HG03066 (cell line): Measurements from ENCODE around the gene BHLHA15.

ENCODE experiments used
- ATAC-seq: cut with Tn5 transposase; IDR thresholded peaks from one replicate; pipeline ENCODE4 v1.9.1; 2021; ENCODE audit warnings: low read depth; ENCODE audit not compliant: unreplicated experiment

The BHLHA15 gene

DNA sequence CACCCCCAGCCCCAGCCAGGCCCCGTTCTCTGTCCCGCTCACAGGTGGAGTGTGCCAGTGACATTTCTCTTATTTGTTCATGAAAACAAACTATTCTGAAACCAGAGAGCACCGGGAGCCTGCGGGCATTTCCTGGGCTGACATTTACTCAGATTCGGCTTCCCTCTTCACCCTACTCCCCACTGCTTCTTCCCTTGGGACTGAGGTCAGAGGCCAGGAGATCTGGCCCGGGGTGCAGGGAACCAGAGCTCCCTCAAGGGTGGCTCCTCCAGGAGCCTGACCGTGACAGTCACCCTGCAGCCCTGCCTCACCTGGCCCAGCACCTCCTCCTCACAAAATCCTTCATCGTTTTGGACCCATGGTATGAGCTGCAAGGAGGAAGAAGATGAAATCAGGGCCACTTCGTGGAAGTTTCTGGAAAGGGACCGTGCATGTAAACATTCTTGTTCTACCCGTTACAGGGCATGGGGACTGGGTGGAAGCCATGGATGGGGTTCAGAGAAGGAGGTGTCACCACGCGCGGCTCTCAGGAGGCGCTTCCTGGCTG, 12.2 kb downstream of the BHLHA15 start:
- ATAC-seq: no peak

DNA sequence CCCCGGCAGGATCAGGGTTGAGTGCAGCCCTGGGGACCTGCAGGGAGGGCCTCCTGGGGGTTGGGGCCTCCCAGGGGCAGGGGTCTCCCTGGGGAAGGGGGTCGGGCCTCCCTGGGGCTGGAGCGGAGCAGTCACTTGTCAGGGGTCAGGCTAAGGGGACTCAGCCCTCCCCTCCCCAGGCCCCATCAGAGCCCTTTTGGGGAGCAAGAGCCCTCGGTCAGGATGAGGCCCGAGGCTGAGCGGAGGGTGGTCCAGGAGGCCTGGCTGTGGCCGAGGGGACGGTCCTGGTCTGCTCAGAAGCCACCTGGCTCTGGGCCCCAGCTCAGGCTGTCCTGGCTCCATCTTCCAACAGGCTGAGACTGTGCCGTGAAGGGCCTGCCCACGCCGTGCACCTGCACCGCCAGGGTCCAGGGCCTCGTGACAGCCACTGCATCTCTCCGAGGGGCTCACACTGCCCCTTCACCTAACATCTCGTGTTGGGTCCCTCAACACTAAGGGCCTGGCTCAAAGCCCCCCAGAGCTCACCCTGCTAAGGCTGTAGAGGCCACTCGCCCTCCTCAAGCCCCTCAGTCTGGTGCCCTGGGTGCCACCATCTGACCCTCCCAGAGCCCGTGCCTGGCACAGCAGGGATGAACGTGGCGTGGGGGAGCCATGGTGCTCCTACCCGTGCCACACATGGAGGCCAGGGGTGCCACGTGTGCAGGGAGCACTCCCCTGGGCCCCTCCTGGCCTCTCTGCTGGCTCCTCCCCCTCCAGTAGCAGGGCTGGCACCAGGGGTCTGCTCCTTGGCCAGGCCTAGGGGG, 12.9 kb downstream of the BHLHA15 start:
- no peak for ATAC-seq

DNA sequence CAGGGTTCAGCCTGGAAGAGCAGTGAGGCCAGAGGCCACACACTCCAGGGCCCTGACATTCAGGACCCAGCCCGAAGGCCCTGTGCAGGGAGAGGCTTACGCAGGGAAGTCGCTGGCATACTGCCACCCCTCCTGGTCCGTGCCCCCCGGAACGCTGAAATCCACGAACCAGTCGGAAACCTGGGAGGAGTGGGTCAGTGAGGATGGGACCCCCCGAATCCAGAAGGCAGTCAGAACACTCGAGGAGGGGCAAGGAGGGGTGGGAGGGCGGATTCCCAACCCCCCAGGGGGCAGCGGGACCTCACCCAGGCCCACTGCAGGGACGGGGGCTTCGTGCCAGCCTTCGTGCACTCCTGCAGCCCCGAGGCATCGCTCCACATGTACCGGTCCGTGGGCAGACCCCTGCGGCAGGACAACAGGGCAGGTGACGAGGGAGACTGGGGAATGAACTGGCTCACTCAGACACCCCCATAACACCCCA, 13.5 kb downstream of the BHLHA15 start:
- no peak for ATAC-seq

DNA sequence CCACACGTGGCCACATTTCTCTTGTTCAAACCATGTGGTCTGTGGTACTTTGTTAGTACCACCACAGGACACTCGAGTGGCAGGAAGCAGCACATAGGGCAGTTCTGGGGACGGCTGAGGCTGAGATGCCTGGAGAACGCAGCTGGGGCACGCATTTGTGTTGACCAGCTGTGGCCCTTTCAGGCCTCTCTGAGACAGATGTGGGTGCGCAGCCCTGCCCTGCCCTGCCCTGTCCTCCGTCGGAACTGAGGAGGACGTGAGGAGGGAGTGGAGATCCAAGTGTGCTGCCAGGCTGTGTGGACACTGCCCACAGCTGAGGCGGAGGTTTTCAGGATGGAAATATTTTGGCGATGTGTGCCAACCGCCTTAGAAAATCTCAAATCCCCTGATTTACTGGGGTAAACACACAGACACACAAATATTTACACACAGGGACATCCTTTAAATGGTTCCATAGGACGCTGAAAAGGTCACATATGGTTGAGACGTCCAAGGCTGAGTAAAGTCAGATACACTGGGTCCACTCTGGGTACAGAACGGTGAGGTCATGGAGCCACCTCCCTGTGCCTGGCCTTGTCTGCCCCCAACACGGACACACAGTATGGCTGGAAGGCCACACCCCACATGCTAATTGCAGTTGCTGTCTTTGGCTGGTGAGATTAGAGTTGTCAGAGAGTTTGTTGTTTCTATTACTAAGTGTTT, 14.8 kb downstream of the BHLHA15 start:
- ATAC-seq: no peak

DNA sequence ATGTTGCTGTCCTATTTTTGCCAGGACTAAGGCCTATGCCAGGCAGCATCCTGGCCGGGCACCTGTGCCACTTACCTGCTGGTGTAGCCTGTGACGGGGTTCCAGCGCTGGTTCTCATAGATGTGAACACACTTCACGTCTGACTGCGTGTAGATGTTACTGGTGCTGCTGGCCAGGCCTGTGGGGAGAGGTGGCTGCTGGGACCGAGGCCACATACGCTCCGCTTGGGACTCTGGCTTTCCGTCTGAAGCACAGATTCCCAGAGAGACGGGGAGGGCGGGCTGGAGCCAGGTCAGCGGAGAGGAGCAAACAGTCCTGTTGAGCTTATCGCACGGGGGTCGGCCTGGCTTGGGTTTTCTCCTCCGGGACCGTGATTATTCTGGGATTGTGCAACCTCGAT, 16.7 kb downstream of the BHLHA15 start:
- ATAC-seq: no peak

DNA sequence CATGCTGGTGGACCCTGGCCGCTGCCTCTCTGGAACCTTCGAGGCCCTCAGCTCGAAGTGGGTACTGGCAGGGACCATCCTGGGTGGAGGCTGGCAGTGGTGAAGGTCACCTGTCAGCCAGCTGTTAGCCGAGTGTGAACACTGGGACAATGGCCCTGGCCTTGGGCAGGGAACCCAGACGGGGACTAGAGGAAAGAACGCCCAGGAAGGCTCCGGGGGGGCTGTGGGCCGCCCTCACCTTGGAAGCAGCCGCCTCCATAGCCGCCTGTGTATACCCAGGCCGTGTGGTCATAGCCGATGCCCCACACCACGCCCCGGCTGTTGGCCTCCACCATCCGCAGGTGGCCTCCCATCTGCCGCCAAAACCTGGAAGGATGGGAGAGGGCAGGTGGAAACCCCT, 17.6 kb downstream of the BHLHA15 start:
- ATAC-seq: no peak

DNA sequence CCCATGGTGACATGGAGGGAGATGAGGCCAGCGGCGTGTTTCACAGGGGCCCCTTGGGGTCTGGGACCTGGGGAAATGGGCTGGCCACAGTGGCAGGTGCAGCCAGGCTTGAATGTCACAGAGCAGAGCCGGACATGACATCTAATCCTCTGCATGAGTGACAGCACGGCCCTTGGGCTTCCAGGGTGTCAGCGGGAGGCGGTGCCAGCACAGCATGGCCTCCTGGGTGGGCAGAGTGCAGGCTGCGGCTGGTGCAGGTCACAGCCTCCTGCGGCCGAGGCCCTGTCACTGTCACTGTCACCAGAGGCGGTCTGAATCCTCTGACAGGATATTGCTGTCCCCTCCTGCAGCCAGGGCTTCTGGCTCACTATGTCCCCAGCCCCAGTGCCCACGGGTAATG, 18.2 kb downstream of the BHLHA15 start:
- no peak for ATAC-seq

DNA sequence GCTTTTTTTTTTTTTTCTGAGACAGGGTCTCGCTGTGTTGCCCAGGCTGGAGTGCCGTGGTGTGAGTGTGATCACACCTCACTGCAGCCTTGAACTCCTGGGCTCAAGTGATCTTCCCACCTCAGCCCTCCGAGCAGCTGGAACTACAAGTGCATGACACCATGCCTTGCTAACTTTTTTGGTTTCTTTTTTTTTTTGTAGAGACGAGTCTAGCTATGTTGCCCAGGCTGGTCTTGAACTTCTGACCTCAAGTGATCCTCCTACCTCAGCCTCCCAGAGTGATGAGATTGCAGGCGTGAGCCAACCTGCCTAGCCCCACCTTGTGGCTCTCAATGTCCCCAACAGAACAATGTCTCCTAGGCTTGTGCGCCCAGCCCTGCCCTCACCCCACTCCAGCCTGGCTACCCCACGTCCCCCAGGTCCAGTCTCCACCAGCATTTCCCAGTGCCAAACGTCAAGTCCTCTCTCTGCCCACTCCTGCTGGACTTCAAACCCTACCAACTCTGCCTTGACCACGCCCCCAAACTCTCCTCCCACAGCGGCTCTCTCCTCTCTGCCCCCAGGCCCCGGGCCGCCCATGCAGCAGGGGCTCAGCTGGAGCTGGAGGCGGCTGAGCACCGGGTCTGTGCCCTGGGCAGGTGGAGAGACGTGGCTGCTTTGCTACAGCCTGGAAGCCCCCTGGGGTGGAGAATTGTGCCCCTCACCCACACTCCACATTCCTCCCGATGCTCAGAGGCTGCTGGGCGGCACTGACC, 18.9 kb downstream of the BHLHA15 start:
- no peak for ATAC-seq

DNA sequence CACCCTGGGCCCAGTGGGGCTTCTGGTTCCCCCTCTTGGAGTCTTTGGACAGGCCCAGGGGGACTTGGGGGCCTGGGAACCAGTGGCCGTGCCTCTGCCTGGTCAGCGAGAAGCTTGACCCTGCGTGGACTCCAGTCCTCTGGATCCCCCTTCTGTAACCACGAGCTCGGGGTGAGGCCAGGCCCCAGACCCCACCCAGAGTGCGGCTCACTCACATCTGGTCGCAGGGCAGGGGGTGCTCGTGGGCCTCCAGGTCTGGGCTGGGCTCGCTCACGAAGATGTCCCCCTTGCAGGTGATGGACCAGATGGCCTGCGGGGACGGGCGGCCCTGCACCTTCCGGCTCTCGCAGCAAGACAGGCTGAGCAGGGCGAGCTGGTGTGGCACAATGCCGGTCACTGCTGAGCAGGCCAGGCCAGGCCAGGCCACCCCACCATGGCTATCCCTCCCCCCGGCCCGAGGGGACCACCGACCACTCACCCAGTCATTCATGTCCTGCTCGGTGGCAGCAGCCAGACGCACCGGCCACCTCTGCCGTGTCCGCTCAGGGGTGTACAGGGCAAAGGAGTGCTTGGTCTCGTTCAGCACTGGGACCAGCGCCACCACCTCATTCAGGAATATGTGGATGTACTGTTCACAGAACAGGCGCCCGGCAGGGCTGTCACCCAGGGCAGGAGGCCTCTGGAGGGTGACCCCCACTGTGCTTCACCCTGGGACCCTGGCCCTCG, 19.7 kb downstream of the BHLHA15 start:
- ATAC-seq: no peak

DNA sequence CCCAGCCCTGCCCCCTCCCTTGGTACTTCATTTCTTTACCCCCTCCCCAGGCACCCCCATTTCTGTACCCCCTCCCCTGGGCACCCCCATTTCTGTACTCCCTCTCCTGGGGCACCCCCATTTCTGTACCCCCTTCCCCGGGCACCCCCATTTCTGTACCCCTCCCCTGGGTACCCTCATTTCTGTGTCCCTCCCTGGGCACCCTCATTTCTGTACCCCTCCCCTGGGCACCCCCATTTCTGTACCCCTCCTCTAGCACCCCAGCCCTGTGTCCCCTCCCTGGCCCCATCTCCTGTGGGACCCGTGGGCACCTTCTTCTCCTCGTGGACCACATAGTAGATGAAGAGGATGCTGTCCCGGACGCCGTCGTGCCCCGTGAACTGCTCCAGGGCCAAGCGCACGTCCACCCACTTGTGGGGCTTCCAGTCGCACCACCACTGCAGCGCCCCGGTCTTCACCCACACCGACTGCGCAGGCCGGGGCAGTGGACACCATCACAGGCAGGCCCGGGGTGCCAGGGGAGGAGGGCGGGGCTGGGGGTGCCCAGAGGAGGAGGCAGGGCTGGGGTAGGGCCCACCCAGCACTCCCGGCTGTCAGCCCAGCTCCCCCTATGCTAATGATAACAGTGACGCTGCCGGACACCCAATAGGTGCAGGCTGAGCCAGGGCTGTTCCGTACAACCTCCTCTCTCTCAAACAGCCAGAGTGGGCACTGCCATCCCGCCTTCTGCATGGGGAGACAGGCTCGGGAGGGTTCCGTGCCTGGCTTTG, 20.4 kb downstream of the BHLHA15 start:
- ATAC-seq: no peak

DNA sequence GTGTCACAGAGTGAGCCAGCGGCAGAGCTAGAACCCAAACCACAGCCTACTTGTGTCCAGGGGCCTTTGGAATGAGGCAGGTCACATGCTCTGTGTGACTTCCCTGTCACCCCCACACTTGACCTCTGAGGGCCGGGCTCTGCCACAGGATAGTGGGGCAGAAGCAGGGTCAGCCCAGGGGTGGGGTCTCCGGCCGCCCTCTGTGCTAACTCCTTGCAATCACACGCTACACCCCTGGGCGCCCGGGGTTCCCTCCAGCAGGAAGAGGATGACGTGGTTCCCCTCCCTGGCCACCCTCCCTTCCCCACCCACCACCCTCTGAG, 21.0 kb downstream of the BHLHA15 start:
- no peak for ATAC-seq

DNA sequence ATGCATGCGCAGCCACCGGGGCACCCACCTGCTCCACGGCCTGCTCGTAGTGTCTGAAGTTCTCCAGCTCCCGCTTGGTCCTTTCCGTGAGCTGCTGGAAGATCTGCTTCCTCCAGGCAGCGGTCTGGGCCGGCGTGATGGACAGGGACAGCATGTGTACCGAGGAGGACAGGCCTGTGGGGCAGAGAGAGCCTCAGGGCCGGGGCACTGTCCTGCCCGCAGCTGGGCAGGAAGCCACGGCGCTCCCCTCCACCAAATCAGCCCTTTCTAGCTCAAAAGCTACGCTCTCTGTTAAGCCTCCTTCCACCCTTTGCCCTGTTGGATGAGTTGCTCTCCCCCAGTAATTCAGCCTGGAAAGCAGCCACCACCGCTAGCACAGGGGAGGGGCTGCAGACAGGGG, 21.6 kb downstream of the BHLHA15 start:
- ATAC-seq: no peak

DNA sequence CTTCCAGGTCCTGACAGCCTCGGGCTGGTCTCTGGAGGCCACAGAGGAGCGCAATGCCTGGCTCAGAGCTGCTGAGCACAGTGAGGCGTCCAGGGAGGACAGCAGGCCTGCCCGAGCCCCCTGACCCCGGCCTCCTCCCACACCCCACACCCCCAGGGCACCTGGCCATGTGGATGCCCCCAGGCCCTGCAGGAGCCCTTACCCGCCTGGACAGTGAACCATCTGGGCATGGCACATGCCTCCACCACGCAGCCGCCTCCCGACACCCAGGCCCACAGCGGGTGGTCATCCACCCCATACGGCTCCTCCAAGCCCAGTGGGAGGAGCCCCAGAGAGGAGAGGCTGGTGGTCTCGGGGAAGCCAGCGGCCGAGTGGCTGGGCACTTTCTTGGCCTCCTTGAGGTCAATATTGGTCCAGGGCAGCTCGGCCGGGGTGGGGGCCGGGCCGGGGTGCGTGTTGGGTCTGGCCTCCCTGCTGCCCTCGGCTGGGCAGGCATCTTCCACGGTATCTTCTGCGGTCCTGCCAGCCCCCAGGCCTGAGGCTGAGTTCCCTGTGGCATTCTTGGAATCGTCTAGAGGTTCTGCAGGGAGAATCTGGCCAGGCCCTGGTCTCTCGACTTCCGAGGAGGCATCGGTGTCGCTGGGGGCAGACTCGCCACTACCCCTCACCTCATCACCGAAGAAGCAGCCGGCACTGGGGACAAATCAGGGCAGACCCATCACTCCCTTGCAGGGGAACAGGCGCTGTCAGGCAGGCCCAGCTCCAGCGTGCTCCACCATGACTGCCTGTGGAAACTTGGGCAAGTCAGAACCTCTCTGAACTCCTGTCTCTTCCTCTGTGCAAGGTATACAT, 22.2 kb downstream of the BHLHA15 start:
- ATAC-seq: no peak

DNA sequence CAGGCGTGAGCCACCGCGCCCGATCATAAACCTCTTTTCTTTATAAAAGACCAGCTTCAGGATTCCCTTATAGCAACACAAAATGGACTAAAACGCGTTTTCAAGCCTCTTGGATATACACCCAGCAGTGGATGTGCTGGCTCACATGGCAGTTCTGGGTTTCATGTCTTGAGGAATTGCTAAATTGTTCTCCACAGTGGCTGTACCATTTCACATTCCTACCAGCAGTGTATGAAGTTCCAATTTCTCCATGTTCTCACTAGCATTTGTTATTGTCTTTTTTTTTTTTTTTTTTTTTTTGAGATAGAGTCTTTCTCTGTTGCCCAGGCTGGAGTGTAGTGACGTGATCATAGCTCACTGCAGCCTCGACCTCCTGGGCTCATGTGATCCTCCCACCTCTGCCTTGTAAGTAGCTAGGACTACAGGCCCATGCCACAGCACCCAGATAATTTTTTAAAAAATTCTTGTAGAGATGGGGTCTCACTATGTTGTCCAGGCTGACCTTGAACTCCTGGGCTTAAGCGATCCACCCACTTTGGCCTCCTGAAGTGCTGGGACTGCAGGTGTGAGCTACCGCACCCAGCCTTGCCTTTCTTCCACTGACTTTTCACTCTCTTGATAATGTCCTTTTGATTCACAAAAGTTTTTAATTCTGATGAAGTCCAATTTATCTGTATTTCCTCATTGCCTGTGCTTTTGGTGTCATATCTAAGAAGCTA, 23.3 kb downstream of the BHLHA15 start:
- ATAC-seq: no peak

DNA sequence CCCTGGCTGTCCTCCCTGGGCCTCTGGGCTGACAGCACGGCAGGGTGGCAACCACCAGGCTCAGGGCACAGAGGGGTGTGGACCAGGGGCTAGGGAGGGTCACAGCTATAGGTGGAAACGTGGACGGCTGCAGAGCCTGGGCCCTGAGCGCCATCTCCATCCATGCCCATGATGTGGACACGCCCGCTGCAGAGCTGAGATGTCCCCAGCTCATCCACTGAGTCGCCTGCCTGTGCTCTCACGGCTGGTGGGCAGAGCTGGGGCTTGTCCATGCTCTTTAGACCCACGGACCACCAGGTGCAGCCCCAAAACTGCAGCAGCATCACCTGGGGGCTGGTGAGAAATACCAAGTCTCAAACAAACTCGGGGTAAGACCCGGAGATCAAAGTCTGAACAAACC, 24.7 kb downstream of the BHLHA15 start:
- ATAC-seq: no peak

DNA sequence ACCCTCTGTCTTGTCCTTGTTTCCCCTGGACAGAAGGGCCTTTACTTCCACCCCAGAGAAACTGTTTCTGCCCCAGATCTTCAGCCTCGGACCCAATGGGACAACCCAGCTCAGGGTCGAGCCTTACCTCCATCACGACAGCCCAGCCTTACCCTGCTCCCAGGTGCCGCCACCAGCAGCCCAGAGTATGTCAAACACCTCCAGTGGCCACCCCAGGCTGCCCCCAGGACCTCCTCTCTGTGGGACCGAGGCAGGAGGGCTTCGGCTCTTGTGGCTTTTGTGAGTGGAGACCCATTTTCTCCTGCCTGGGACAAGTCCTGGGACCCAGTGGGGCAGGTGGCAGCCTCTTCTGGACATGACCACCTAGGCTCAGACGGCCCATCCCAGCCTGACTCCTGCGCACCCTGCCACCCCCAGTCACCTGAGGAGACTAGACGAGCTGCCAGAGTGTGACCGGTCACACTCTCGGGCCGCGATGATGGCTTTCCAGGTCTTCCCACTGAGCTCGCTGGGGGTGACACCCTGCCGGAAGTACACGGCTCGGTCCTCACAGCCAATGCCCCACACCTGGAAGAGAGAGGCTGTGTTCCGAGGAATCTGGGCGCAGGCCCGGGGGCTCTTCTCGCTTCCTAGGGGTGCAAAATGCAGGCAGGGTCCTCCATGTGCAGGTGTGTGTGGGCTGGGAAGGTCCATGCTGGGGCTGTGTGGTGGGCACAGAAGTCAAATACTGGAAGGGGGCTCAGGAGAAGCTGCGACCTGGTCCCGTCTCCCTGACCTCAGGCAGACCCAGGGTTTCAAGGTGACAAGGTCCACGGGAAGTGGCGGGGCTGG, 25.3 kb downstream of the BHLHA15 start:
- no peak for ATAC-seq

DNA sequence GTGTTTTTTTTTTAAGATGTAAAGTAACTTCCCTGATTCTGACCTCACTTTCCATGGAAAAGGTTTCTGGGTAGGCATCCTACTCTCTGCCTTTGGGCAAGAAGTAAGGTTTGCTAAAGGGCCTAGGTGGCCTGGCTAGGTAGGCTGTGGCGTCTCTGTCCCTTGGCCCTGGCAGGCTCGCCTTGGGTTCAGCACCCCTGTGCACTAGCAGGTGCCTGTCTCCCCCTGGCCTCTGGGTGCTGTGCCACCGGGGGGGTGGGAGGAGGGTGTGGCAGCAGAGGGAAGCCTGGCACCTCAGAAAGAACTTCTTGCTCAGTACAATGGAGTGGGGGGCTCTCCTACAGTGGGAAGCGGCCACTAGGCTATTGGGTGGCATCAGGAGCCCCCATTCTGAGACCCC, 26.8 kb downstream of the BHLHA15 start:
- no peak for ATAC-seq
